ENCODE measurements around the gene OSBPL5. TPM values are rescaled to one million over a fixed set of nuclear protein-coding genes. Genes with fewer than 3 reads are reported as not detected.

Gene OSBPL5
- total RNA-seq, 1 experiment from 2014 or later: 6.4 TPM

DNA sequence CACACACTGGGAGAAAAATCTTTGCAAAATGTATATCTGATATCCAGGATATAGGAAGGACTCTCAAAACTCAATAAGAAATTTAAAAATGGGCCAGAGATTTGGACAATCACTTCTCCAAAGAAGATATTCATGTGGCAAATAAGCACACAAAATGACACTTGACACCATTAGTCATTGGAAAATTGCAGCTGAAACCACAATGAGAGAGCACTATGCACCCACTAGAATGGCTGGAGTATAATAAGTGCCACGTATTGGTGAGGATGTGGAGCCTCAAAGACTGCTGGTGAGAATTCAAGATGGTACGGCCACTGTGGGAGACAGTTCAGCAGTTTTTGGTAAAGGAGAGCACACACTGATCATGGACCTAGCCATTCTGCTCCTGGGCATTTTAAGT, 12.8 kb upstream of the OSBPL5 start:
- DNase-seq: no peak
- H3F3A ChIP-seq (ENCODE audit: insufficient read depth, low read depth): no peaks in the 10 kb centered on the region
- intact Hi-C loops (cut with micrococcal nuclease; ENCODE audit: unreplicated experiment): no loop called here
- H3K4me2 ChIP-seq: no peak overlapping the region
- no peaks in the 10 kb centered on the region for H3K9me3 ChIP-seq (ENCODE audit: insufficient read depth, low read depth)
- TF ChIP-seq EZH2 (IDR thresholded peaks at IDR 0.05; ENCODE audit: low read depth): no peak
- BruUV-seq (replicated peaks): no TSS peak
- no peaks in the 10 kb centered on the region for H3K27me3 ChIP-seq (ENCODE audit: insufficient read depth, low read depth)
- no peaks in the 10 kb centered on the region for H3K4me1 ChIP-seq (replicated peaks; ENCODE audit: insufficient read depth)
- no peak overlapping the region for H3K27ac ChIP-seq
- H4K20me1 ChIP-seq (ENCODE audit: insufficient read depth): no peaks in the 10 kb centered on the region
- H3K36me3 ChIP-seq (ENCODE audit: low read depth): no peaks in the 10 kb centered on the region
- H3K9me2 ChIP-seq (ENCODE audit: insufficient read depth): no peaks in the 10 kb centered on the region
- no peak overlapping the region for H3K4me3 ChIP-seq
- CTCF ChIA-PET: no interaction called here
- no peaks in the 10 kb centered on the region for H3K79me2 ChIP-seq (ENCODE audit: low read depth)
- no peak overlapping the region for H2AFZ ChIP-seq
- POLR2A ChIA-PET (ENCODE audit: unreplicated experiment): no interaction called here

DNA sequence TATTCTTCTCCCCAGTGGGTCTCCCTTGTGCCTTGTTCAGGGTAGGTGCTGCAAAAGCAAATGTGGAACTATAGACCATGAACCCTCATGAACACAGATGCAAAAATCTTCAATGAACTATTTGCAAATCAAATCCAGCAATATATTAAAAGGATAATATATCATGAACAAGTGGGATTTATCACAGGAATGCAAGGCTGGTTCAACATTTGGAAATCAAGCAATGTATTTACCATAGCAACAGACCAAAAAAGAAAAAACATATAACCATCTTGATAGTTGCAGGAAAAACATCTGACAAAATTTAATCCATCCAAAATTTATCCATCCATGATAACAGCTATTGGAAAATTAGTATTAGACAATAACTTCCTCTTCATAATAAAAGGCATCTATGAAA, 11.4 kb upstream of the OSBPL5 start:
- Histone ChIP-seq H3K4me3 (no peak overlapping the region), H3K27me3 (ENCODE audit: insufficient read depth, low read depth) (peaks cover 4% of the 10 kb centered on the region; the same call in 1 of the 2 replicates), H3K9me3 (ENCODE audit: insufficient read depth, low read depth) (no peaks in the 10 kb centered on the region), H3K27ac (no peak overlapping the region), H3K36me3 (ENCODE audit: low read depth) (no peaks in the 10 kb centered on the region), H2AFZ (no peak overlapping the region), H3F3A (ENCODE audit: insufficient read depth, low read depth) (no peaks in the 10 kb centered on the region), H4K20me1 (ENCODE audit: insufficient read depth) (no peaks in the 10 kb centered on the region), H3K9me2 (ENCODE audit: insufficient read depth) (no peaks in the 10 kb centered on the region), H3K4me1 (replicated peaks; ENCODE audit: insufficient read depth) (no peaks in the 10 kb centered on the region), H3K4me2 (no peak overlapping the region), H3K79me2 (ENCODE audit: low read depth) (no peaks in the 10 kb centered on the region)
- POLR2A ChIA-PET (ENCODE audit: unreplicated experiment): no interaction called here
- no peak for TF ChIP-seq EZH2 (IDR thresholded peaks at IDR 0.05; ENCODE audit: low read depth)
- TF ChIP-seq, protein P1, sequence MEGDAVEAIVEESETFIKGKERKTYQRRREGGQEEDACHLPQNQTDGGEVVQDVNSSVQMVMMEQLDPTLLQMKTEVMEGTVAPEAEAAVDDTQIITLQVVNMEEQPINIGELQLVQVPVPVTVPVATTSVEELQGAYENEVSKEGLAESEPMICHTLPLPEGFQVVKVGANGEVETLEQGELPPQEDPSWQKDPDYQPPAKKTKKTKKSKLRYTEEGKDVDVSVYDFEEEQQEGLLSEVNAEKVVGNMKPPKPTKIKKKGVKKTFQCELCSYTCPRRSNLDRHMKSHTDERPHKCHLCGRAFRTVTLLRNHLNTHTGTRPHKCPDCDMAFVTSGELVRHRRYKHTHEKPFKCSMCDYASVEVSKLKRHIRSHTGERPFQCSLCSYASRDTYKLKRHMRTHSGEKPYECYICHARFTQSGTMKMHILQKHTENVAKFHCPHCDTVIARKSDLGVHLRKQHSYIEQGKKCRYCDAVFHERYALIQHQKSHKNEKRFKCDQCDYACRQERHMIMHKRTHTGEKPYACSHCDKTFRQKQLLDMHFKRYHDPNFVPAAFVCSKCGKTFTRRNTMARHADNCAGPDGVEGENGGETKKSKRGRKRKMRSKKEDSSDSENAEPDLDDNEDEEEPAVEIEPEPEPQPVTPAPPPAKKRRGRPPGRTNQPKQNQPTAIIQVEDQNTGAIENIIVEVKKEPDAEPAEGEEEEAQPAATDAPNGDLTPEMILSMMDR (conservative IDR thresholded peaks at IDR 0.05): no peak
- no TSS peak for BruUV-seq (replicated peaks)
- no peak for DNase-seq
- CTCF ChIA-PET: no interaction called here
- intact Hi-C loops (cut with micrococcal nuclease; ENCODE audit: unreplicated experiment): no loop called here

DNA sequence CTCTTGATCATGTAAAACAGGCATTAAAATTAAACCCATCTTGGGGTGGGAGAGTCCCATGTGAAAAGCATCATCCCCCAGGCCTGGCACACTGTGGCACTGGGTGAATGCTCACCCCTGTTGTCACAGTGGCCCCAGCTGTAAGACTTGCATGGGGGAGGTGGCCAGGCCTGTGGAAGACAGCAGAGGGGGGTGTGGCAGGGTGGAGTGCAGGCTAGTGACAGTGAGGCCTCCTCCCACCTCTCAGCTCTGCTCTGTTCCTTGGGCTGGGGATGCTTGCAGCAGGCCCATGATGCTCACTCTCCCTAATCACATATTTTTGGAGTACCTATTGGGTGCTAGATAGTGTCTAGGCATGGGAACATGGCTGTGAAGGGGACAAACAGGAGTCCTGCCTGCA, 10.1 kb upstream of the OSBPL5 start:
- Histone ChIP-seq H2AFZ (no peak overlapping the region), H4K20me1 (ENCODE audit: insufficient read depth) (no peaks in the 10 kb centered on the region), H3K9me3 (ENCODE audit: insufficient read depth, low read depth) (no peaks in the 10 kb centered on the region), H3K4me2 (no peak overlapping the region), H3K9me2 (ENCODE audit: insufficient read depth) (no peaks in the 10 kb centered on the region), H3K4me1 (replicated peaks; ENCODE audit: insufficient read depth) (no peaks in the 10 kb centered on the region), H3F3A (ENCODE audit: insufficient read depth, low read depth) (no peaks in the 10 kb centered on the region), H3K36me3 (ENCODE audit: low read depth) (no peaks in the 10 kb centered on the region), H3K79me2 (ENCODE audit: low read depth) (no peaks in the 10 kb centered on the region), H3K27ac (no peak overlapping the region), H3K27me3 (ENCODE audit: insufficient read depth, low read depth) (peaks cover 17% of the 10 kb centered on the region), H3K4me3 (no peak overlapping the region)
- no peak for DNase-seq
- intact Hi-C loops (cut with micrococcal nuclease; ENCODE audit: unreplicated experiment): no loop called here
- TF ChIP-seq EZH2 (IDR thresholded peaks at IDR 0.05; ENCODE audit: low read depth): no peak
- TF ChIP-seq, protein P1 (conservative IDR thresholded peaks at IDR 0.05): no peak
- ChIA-PET POLR2A (ENCODE audit: unreplicated experiment) (no interaction called here), CTCF (no interaction called here)
- BruUV-seq (replicated peaks): no TSS peak

DNA sequence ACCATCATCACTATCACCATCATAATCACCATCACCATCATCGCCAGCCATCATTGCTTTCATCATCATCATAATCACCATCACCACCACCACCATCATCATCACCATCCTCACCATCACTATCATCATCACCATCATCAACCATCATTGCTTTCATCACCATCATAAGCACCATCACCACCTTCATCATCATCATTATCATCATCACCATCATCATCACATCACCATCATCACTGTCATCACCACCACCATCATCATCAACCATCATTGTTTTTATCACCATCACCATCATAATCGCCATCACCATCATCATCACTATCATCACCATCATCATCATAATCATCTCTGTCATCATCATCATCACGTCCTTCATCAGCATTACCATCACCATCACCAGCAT, 9.3 kb upstream of the OSBPL5 start:
- no peak for TF ChIP-seq EZH2 (IDR thresholded peaks at IDR 0.05; ENCODE audit: low read depth)
- TF ChIP-seq, protein P1 (conservative IDR thresholded peaks at IDR 0.05): no peak
- intact Hi-C loops (cut with micrococcal nuclease; ENCODE audit: unreplicated experiment): no loop called here
- Histone ChIP-seq H3K27ac (no peak overlapping the region), H3K4me2 (no peak overlapping the region), H3K4me3 (no peak overlapping the region), H3K9me3 (ENCODE audit: insufficient read depth, low read depth) (no peaks in the 10 kb centered on the region), H3K4me1 (replicated peaks; ENCODE audit: insufficient read depth) (no peaks in the 10 kb centered on the region), H3K79me2 (ENCODE audit: low read depth) (no peaks in the 10 kb centered on the region), H3K9me2 (ENCODE audit: insufficient read depth) (no peaks in the 10 kb centered on the region), H3K36me3 (ENCODE audit: low read depth) (no peaks in the 10 kb centered on the region), H3K27me3 (ENCODE audit: insufficient read depth, low read depth) (peaks cover 23% of the 10 kb centered on the region), H2AFZ (no peak overlapping the region), H4K20me1 (ENCODE audit: insufficient read depth) (no peaks in the 10 kb centered on the region), H3F3A (ENCODE audit: insufficient read depth, low read depth) (no peaks in the 10 kb centered on the region)
- BruUV-seq (replicated peaks): no TSS peak
- CTCF ChIA-PET: no interaction called here
- POLR2A ChIA-PET (ENCODE audit: unreplicated experiment): no interaction called here
- DNase-seq: no peak
